HEK293 (cell line): ENCODE measurements around the gene NPPA.

Source experiments
- CTCF ChIA-PET: fragments of 350-600 bp; formaldehyde crosslinking; extraction: SDS; loops from one replicate; lab custom pipeline; 2021; ENCODE audit warnings: antibody characterized with exemption; lab: Yijun Ruan, JAX
- POLR2A ChIA-PET: fragments of 300-600 bp; formaldehyde crosslinking; extraction: SDS; loops from one replicate; lab custom pipeline; 2020; ENCODE audit warnings: antibody characterized with exemption, inconsistent platforms; lab: Yijun Ruan, JAX
- H3K27ac ChIP-seq: fragments of 200-500 bp; sonication (Bioruptor generic); 2 replicates; pipeline ENCODE4 v1.5.1; 2014; ENCODE audit warnings: low read depth, low read length, control low read depth, inconsistent platforms; ENCODE audit errors: extremely low read depth
- H3K36me3 ChIP-seq, 2 experiments: fragments of 200-500 bp in 1 of 2; sonication (Bioruptor generic) in 1 of 2; 1 replicate in 1 of 2; 2 replicates in 1 of 2; pipeline ENCODE4 v1.5.1; 2014 to 2017; ENCODE audit warnings: inconsistent platforms in 2 of 2, low read length in 2 of 2; ENCODE audit not compliant: control insufficient read depth in 2 of 2, insufficient read depth in 1 of 2
- H3K4me1 ChIP-seq: fragments of 200-500 bp; sonication (Bioruptor generic); 2 replicates; pipeline ENCODE4 v1.5.1; 2014; ENCODE audit warnings: mild to moderate bottlenecking, low read length, inconsistent platforms; ENCODE audit not compliant: control insufficient read depth, insufficient read depth
- H3K4me3 ChIP-seq: 2 replicates; pipeline ENCODE4 v1.5.1; 2011; ENCODE audit warnings: low read depth, mild to moderate bottlenecking, control low read depth, low read length, moderate library complexity
- H3K9me3 ChIP-seq: fragments of 200-500 bp; sonication (Bioruptor generic); 2 replicates; pipeline ENCODE4 v1.5.1; 2014; ENCODE audit warnings: low read depth, low read length, inconsistent platforms; ENCODE audit not compliant: control insufficient read depth, insufficient read depth
- GLIS1 ChIP-seq: fragments of 450-650 bp; formaldehyde crosslinking; IDR thresholded peaks from 2 replicates; pipeline ENCODE4 v1.5.1; 2016; ENCODE audit warnings: missing biosample characterization, missing genetic modification characterization
- HOXD13 ChIP-seq: sonication (generic); formaldehyde crosslinking; IDR thresholded peaks from 2 replicates; pipeline ENCODE4 v1.8.0; 2022; ENCODE audit warnings: missing genetic modification reagents, borderline replicate concordance
- KLF10 ChIP-seq: fragments of 450-650 bp; IDR thresholded peaks from 2 replicates; pipeline ENCODE4 v1.5.1; 2018; ENCODE audit warnings: missing biosample characterization, mild to moderate bottlenecking, missing genetic modification characterization
- REPIN1 ChIP-seq: fragments of 450-650 bp; formaldehyde crosslinking; IDR thresholded peaks from 2 replicates; pipeline ENCODE4 v1.5.1; 2017; ENCODE audit warnings: missing biosample characterization, missing genetic modification characterization, low read depth
- YY1 ChIP-seq: fragments of 450-650 bp; formaldehyde crosslinking; IDR thresholded peaks from 2 replicates; pipeline ENCODE4 v1.5.1; 2018; ENCODE audit warnings: missing biosample characterization, missing genetic modification characterization
- ZFP41 ChIP-seq: fragments of 450-650 bp; formaldehyde crosslinking; IDR thresholded peaks from 2 replicates; pipeline ENCODE4 v1.5.1; 2016; ENCODE audit warnings: missing biosample characterization, missing genetic modification characterization, borderline replicate concordance
- ZNF121 ChIP-seq: fragments of 450-650 bp; formaldehyde crosslinking; IDR thresholded peaks from 2 replicates; pipeline ENCODE4 v1.5.1; 2016; ENCODE audit warnings: missing biosample characterization, missing genetic modification characterization
- ZNF157 ChIP-seq: fragments of 450-650 bp; formaldehyde crosslinking; IDR thresholded peaks from 2 replicates; pipeline ENCODE4 v1.5.1; 2016; ENCODE audit warnings: missing biosample characterization, missing genetic modification characterization
- ZNF19 ChIP-seq: fragments of 450-650 bp; formaldehyde crosslinking; IDR thresholded peaks from 2 replicates; pipeline ENCODE4; 2016; ENCODE audit warnings: missing biosample characterization, missing genetic modification characterization, low read depth
- ZNF24 ChIP-seq: fragments of 450-650 bp; formaldehyde crosslinking; IDR thresholded peaks from 2 replicates; pipeline ENCODE4 v1.5.1; 2016; ENCODE audit warnings: missing biosample characterization, missing genetic modification characterization
- ZNF302 ChIP-seq: fragments of 450-650 bp; formaldehyde crosslinking; IDR thresholded peaks from 2 replicates; pipeline ENCODE4 v1.5.1; 2016; ENCODE audit warnings: missing biosample characterization, missing genetic modification characterization, low read depth
- ZNF514 ChIP-seq: fragments of 450-650 bp; formaldehyde crosslinking; IDR thresholded peaks from 2 replicates; pipeline ENCODE4 v1.5.1; 2016; ENCODE audit warnings: missing biosample characterization, missing genetic modification characterization
- ZNF521 ChIP-seq: fragments of 450-650 bp; formaldehyde crosslinking; IDR thresholded peaks from 2 replicates; pipeline ENCODE4 v1.5.1; 2017; ENCODE audit warnings: missing biosample characterization, mild to moderate bottlenecking, missing genetic modification characterization
- ZNF548 ChIP-seq: fragments of 450-650 bp; formaldehyde crosslinking; IDR thresholded peaks from 2 replicates; pipeline ENCODE4 v1.5.1; 2016; ENCODE audit warnings: missing biosample characterization, missing genetic modification characterization
- ZNF549 ChIP-seq: fragments of 450-650 bp; IDR thresholded peaks from 2 replicates; pipeline ENCODE4 v1.5.1; 2018; ENCODE audit warnings: missing biosample characterization, missing genetic modification characterization, mild to moderate bottlenecking, inconsistent platforms, moderate library complexity
- ZNF596 ChIP-seq: fragments of 450-650 bp; IDR thresholded peaks from 2 replicates; pipeline ENCODE4 v1.5.0; 2018; ENCODE audit warnings: missing biosample characterization, mild to moderate bottlenecking, missing genetic modification characterization, moderate library complexity
- ZNF670 ChIP-seq: fragments of 450-650 bp; formaldehyde crosslinking; IDR thresholded peaks from 2 replicates; pipeline ENCODE4 v1.5.1; 2016; ENCODE audit warnings: missing biosample characterization, missing genetic modification characterization, low read depth
- ZNF747 ChIP-seq: fragments of 450-650 bp; formaldehyde crosslinking; IDR thresholded peaks from 2 replicates; pipeline ENCODE4 v1.5.1; 2016; ENCODE audit warnings: missing biosample characterization, missing genetic modification characterization
- ZNF843 ChIP-seq: fragments of 450-650 bp; formaldehyde crosslinking; IDR thresholded peaks from 2 replicates; pipeline ENCODE4 v1.5.1; 2016; ENCODE audit warnings: missing biosample characterization, missing genetic modification characterization
- TF ChIP-seq, protein P1 (sequence below): fragments of 450-650 bp; formaldehyde crosslinking; IDR thresholded peaks from 2 replicates; pipeline ENCODE4 v1.5.1; 2016; ENCODE audit warnings: missing biosample characterization, missing genetic modification characterization
- TF ChIP-seq, protein P2 (sequence below): fragments of 450-650 bp; formaldehyde crosslinking; IDR thresholded peaks from 2 replicates; pipeline ENCODE4 v1.5.1; 2016; ENCODE audit warnings: missing biosample characterization, missing genetic modification characterization
- TF ChIP-seq, protein P3 (sequence below): fragments of 450-650 bp; formaldehyde crosslinking; IDR thresholded peaks from 2 replicates; pipeline ENCODE4; 2016; ENCODE audit warnings: missing biosample characterization, missing genetic modification characterization
- TF ChIP-seq, protein P4 (sequence below): fragments of 450-650 bp; formaldehyde crosslinking; IDR thresholded peaks from 2 replicates; pipeline ENCODE4 v1.5.1; 2017; ENCODE audit warnings: missing biosample characterization, missing genetic modification characterization
- TF ChIP-seq, protein P5 (sequence below): fragments of 450-650 bp; formaldehyde crosslinking; IDR thresholded peaks from 2 replicates; pipeline ENCODE4 v1.5.1; 2016; ENCODE audit warnings: missing biosample characterization, missing genetic modification characterization

Gene NPPA

DNA sequence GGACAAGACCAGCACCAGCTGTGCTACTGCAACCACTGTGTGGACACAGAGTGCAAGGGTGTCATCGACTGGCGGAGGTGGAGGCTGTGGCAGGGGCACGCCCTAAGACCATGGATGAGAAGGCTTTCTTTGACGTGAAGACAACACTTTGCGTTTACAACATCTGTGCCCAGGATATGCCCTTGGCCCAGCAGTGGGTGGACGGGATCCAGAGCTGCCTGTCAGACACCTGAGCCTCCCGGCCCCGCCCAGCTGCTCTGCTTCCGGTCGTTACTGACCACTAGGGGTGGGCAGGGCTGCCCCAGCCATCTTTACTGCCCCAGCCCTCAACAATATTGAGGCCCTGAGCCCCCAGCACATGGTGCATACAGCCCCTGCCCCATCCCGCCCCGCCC, 32.6 kb upstream of the NPPA start:
- no peaks in the 10 kb centered on the region for H3K4me1 ChIP-seq
- POLR2A ChIA-PET = interaction anchor here (1.6 kb wide), 1 partner anchor 28 kb away, joined by 4 read pairs; no protein-coding TSS in a partner anchor
- no peak overlapping the region for H3K4me3 ChIP-seq
- CTCF ChIA-PET = interaction anchor here (1.3 to 1.6 kb wide), 3 partner anchors 14 to 43 kb away, joined by 4 to 7 read pairs (median 5); no protein-coding TSS in a partner anchor
- H3K9me3 ChIP-seq = no peaks in the 10 kb centered on the region
- TF ChIP-seq ZFP41 (tag by site-specific recombination) = no peak
- no peak for TF ChIP-seq ZNF670
- no peak for TF ChIP-seq ZNF548
- TF ChIP-seq, protein P1, sequence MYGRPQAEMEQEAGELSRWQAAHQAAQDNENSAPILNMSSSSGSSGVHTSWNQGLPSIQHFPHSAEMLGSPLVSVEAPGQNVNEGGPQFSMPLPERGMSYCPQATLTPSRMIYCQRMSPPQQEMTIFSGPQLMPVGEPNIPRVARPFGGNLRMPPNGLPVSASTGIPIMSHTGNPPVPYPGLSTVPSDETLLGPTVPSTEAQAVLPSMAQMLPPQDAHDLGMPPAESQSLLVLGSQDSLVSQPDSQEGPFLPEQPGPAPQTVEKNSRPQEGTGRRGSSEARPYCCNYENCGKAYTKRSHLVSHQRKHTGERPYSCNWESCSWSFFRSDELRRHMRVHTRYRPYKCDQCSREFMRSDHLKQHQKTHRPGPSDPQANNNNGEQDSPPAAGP (tag by site-specific recombination) = no peak
- TF ChIP-seq, protein P2, sequence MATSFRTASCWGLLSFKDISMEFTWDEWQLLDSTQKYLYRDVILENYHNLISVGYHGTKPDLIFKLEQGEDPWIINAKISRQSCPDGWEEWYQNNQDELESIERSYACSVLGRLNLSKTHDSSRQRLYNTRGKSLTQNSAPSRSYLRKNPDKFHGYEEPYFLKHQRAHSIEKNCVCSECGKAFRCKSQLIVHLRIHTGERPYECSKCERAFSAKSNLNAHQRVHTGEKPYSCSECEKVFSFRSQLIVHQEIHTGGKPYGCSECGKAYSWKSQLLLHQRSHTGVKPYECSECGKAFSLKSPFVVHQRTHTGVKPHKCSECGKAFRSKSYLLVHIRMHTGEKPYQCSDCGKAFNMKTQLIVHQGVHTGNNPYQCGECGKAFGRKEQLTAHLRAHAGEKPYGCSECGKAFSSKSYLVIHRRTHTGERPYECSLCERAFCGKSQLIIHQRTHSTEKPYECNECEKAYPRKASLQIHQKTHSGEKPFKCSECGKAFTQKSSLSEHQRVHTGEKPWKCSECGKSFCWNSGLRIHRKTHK = no peak
- TF ChIP-seq, protein P3, sequence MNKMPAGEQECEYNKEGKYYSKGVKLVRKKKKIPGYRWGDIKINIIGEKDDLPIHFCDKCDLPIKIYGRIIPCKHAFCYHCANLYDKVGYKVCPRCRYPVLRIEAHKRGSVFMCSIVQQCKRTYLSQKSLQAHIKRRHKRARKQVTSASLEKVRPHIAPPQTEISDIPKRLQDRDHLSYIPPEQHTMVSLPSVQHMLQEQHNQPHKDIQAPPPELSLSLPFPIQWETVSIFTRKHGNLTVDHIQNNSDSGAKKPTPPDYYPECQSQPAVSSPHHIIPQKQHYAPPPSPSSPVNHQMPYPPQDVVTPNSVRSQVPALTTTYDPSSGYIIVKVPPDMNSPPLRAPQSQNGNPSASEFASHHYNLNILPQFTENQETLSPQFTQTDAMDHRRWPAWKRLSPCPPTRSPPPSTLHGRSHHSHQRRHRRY (tag by site-specific recombination) = no peak
- TF ChIP-seq ZNF843 (tag by site-specific recombination) = no peak
- no peak for TF ChIP-seq YY1
- TF ChIP-seq, protein P4, sequence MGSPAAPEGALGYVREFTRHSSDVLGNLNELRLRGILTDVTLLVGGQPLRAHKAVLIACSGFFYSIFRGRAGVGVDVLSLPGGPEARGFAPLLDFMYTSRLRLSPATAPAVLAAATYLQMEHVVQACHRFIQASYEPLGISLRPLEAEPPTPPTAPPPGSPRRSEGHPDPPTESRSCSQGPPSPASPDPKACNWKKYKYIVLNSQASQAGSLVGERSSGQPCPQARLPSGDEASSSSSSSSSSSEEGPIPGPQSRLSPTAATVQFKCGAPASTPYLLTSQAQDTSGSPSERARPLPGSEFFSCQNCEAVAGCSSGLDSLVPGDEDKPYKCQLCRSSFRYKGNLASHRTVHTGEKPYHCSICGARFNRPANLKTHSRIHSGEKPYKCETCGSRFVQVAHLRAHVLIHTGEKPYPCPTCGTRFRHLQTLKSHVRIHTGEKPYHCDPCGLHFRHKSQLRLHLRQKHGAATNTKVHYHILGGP (tag by site-specific recombination) = no peak
- TF ChIP-seq ZNF514 (tag by site-specific recombination) = no peak
- TF ChIP-seq ZNF302 (tag by site-specific recombination) = no peak
- TF ChIP-seq ZNF747 = no peak
- no peak for TF ChIP-seq ZNF157
- TF ChIP-seq ZNF24 (tag by site-specific recombination) = no peak
- TF ChIP-seq ZNF19 = no peak
- TF ChIP-seq REPIN1 (tag by site-specific recombination) = no peak
- no peak overlapping the region for H3K27ac ChIP-seq
- H3K36me3 ChIP-seq = no peaks in the 10 kb centered on the region

DNA sequence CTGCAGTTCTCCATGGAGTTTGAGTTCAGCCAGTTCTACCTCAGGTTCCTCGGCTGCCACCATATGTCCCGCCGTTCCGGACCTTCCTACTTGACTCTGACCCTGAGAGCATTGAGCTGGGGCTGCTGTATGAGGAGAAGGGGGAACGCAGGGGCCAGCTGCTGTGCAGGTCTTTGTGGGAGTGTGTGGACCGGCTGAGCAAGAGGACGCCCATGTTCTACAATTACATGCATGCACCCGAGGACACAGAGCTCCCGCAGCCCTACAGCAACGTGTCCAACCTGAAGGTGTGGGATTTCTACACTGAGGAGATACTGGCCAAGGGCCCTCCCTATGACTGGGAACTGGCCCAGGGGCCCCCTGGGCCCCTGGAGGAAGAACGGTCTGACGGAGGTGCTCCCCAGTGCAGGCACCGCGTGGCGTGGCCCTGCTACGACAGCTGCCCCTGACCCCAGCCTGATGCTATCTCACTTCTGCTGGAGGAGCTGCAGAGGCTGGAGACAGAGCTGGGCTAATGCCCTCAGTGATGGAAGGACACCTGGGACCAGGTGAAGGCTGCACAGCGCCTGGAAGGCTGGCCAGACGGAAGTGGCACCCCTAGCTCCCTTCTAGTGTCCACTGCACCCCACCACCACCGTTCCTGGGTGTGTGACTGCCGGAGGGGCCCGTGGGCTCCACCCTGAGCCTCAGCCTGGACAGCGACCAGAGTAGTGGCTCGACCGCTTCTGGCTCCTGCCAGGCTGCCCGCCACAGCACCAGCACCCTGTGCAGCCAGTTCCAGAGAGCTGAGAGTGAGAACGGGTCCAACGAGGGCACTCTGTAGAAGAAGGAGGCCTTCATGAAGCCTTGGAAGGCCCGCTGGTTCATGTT, 32.0 kb upstream of the NPPA start:
- Histone ChIP-seq H3K36me3 (no peaks in the 10 kb centered on the region), H3K4me3 (no peak overlapping the region), H3K27ac (no peak overlapping the region), H3K4me1 (no peaks in the 10 kb centered on the region), H3K9me3 (no peaks in the 10 kb centered on the region)
- ChIA-PET CTCF (interaction anchor here (1.3 to 1.6 kb wide), 2 partner anchors 41 to 42 kb away, joined by 4 to 5 read pairs; no protein-coding TSS in a partner anchor), POLR2A (interaction anchor here (1.6 kb wide), 1 partner anchor 28 kb away, joined by 4 read pairs; no protein-coding TSS in a partner anchor)
- TF ChIP-seq, protein P2 = no peak
- TF ChIP-seq, protein P5, sequence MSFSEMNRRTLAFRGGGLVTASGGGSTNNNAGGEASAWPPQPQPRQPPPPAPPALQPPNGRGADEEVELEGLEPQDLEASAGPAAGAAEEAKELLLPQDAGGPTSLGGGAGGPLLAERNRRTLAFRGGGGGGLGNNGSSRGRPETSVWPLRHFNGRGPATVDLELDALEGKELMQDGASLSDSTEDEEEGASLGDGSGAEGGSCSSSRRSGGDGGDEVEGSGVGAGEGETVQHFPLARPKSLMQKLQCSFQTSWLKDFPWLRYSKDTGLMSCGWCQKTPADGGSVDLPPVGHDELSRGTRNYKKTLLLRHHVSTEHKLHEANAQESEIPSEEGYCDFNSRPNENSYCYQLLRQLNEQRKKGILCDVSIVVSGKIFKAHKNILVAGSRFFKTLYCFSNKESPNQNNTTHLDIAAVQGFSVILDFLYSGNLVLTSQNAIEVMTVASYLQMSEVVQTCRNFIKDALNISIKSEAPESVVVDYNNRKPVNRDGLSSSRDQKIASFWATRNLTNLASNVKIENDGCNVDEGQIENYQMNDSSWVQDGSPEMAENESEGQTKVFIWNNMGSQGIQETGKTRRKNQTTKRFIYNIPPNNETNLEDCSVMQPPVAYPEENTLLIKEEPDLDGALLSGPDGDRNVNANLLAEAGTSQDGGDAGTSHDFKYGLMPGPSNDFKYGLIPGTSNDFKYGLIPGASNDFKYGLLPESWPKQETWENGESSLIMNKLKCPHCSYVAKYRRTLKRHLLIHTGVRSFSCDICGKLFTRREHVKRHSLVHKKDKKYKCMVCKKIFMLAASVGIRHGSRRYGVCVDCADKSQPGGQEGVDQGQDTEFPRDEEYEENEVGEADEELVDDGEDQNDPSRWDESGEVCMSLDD (tag by site-specific recombination) = no peak
- TF ChIP-seq KLF10 (tag by site-specific recombination) = no peak
- TF ChIP-seq ZNF121 = no peak
- TF ChIP-seq ZNF521 (tag by site-specific recombination) = no peak
- no peak for TF ChIP-seq GLIS1 (tag by site-specific recombination)
- no peak for TF ChIP-seq HOXD13 (CRISPR knock-in tag)
- TF ChIP-seq ZNF549 (tag by site-specific recombination) = no peak
- TF ChIP-seq ZNF843 (tag by site-specific recombination) = no peak
- TF ChIP-seq ZNF596 (tag by site-specific recombination) = no peak
